ENCODE data around the gene KCTD10.

Gene KCTD10

DNA sequence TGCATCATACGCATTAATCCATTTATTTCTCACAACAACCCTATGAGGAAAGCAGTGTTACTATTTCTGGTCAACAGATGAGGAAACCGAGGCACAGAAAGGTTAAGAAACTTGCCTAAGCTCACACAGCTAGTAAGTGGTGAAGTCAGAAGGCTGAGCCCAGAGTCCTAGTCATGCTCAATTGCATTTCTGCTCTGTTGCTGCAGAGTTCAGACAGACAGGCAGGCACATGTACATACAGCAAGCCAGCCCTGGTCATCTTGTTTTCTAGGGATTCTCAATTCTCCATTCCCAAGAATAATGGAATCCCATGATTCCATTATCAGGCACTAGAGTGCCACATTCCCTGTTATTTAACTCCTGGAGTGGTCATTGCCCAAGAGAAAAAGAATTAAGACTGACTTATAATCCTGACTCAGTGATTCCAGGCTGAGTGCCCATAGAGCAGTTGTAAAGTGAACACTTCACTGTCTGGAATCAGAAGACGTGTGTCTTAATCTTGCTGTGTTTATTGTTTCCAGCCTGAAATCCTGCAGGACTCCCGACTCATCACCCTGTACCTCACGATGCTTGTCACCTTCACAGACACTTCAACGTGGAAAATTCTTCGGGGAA, 11.1 kb upstream of the KCTD10 start:
- no CpG with 5 or more reads among the region's 7 CpGs for WGBS (ENCODE audit: extremely low coverage, insufficient coverage, insufficient read length)
- no peak overlapping the region for H3K4ac ChIP-seq (ENCODE audit: low read depth, low read length)
- H3K4me3 ChIP-seq (ENCODE audit: low read depth, low read length) = no peak overlapping the region
- H3K79me2 ChIP-seq (ENCODE audit: control insufficient read depth, insufficient read depth, low read length, poor library complexity) = no peaks in the 10 kb centered on the region
- H3K9ac ChIP-seq (ENCODE audit: low read length) = no peak overlapping the region
- H3K27ac ChIP-seq (ENCODE audit: low read depth, low read length) = no peak overlapping the region
- no peak overlapping the region for H2BK120ac ChIP-seq (ENCODE audit: insufficient read depth, low read length, poor library complexity)
- H4K12ac ChIP-seq (ENCODE audit: low read depth, low read length) = no peak overlapping the region
- no peak overlapping the region for H2BK5ac ChIP-seq (ENCODE audit: low read depth, low read length, poor library complexity)
- H3K9me3 ChIP-seq (ENCODE audit: insufficient read depth, low read depth, low read length) = no peaks in the 10 kb centered on the region
- no peak overlapping the region for H4K8ac ChIP-seq (ENCODE audit: low read depth, low read length)
- no peak overlapping the region for H3K18ac ChIP-seq (ENCODE audit: low read length)
- no peak overlapping the region for H3K14ac ChIP-seq (ENCODE audit: low read length)
- H2BK12ac ChIP-seq (ENCODE audit: low read length) = no peak overlapping the region
- peaks cover 40 to 71% of the 10 kb centered on the region in 2 experiments for H3K36me3 ChIP-seq (ENCODE audit: control insufficient read depth in 1 of 2, insufficient read depth in 2 of 2, low read length in 2 of 2)
- H3K4me2 ChIP-seq (ENCODE audit: low read length) = no peak overlapping the region
- H3K4me1 ChIP-seq (ENCODE audit: control insufficient read depth in 1 of 2, insufficient read depth in 2 of 2, low read length in 2 of 2) = no peaks in the 10 kb centered on the region
- no peak overlapping the region for H2AK5ac ChIP-seq (ENCODE audit: low read length)
- no peaks in the 10 kb centered on the region for H3K27me3 ChIP-seq (ENCODE audit: insufficient read depth, low read length)
- H2AFZ ChIP-seq (ENCODE audit: insufficient read depth, low read length, poor library complexity) = no peak overlapping the region
- DNase-seq = no peak
- no peak overlapping the region for H4K91ac ChIP-seq (ENCODE audit: low read depth, low read length)
- no peak overlapping the region for H3K23ac ChIP-seq (ENCODE audit: low read length)
- H3K79me1 ChIP-seq (ENCODE audit: low read length) = no peaks in the 10 kb centered on the region

DNA sequence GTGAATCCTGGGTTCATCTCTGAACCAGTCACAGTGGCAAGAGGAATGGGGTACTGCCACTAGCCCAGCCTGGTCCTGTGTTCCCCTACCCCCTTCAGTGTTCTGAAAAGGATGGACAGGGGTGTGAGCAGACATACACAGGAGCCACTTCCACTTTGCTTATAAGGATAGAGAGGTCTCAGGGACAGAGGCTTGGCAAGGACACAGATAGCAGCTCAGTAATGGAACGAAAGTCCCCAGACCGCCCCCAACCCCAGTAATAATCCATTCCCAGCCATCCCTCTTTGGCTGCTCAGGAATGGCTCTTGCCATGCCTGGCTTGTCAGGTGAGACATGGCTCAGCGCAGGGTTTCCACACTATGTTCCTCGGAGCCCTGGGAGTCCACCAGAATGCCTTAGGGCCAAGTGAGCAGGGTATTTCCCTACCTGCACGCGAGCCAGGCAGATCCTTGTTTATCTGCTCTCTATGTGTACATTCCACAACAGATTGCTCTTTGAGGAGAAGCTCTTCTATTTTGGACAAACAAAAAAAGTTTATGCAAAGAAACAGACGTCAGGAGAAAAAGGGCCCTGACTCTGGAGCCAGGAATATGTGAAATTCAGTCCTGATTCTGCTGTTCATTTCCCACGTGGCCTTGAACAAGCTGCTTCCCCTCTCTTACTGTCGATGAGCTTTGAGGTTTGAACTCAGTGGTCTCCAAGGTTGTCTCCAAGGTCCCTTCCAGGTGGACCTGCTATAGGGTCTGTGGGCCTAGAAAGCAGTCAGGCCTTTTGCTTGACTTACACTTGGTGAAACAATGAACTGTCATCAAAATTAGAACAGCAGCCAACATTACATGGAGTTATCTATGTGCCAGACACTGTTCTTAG, 10.3 kb upstream of the KCTD10 start:
- H4K12ac ChIP-seq (ENCODE audit: low read depth, low read length) = no peak overlapping the region
- H3K79me2 ChIP-seq (ENCODE audit: control insufficient read depth, insufficient read depth, low read length, poor library complexity) = no peaks in the 10 kb centered on the region
- H3K27me3 ChIP-seq (ENCODE audit: insufficient read depth, low read length) = no peaks in the 10 kb centered on the region
- H3K14ac ChIP-seq (ENCODE audit: low read length) = no peak overlapping the region
- no peak overlapping the region for H2BK5ac ChIP-seq (ENCODE audit: low read depth, low read length, poor library complexity)
- H3K18ac ChIP-seq (ENCODE audit: low read length) = no peak overlapping the region
- H2BK12ac ChIP-seq (ENCODE audit: low read length) = no peak overlapping the region
- WGBS (ENCODE audit: extremely low coverage, insufficient coverage, insufficient read length) = no CpG with 5 or more reads among the region's 9 CpGs
- H3K4me2 ChIP-seq (ENCODE audit: low read length) = no peak overlapping the region
- DNase-seq = peak; percentile 87 to 91
- no peaks in the 10 kb centered on the region for H3K4me1 ChIP-seq (ENCODE audit: control insufficient read depth in 1 of 2, insufficient read depth in 2 of 2, low read length in 2 of 2)
- no peaks in the 10 kb centered on the region for H3K79me1 ChIP-seq (ENCODE audit: low read length)
- H4K8ac ChIP-seq (ENCODE audit: low read depth, low read length) = no peak overlapping the region
- H3K23ac ChIP-seq (ENCODE audit: low read length) = no peak overlapping the region
- H4K91ac ChIP-seq (ENCODE audit: low read depth, low read length) = no peak overlapping the region
- H2BK120ac ChIP-seq (ENCODE audit: insufficient read depth, low read length, poor library complexity) = no peak overlapping the region
- no peak overlapping the region for H2AK5ac ChIP-seq (ENCODE audit: low read length)
- peaks cover 37 to 69% of the 10 kb centered on the region in 2 experiments for H3K36me3 ChIP-seq (ENCODE audit: control insufficient read depth in 1 of 2, insufficient read depth in 2 of 2, low read length in 2 of 2)
- no peak overlapping the region for H3K4ac ChIP-seq (ENCODE audit: low read depth, low read length)
- H3K9me3 ChIP-seq (ENCODE audit: insufficient read depth, low read depth, low read length) = no peaks in the 10 kb centered on the region
- no peak overlapping the region for H2AFZ ChIP-seq (ENCODE audit: insufficient read depth, low read length, poor library complexity)
- no peak overlapping the region for H3K9ac ChIP-seq (ENCODE audit: low read length)
- H3K4me3 ChIP-seq (ENCODE audit: low read depth, low read length) = no peak overlapping the region
- H3K27ac ChIP-seq (ENCODE audit: low read depth, low read length) = no peak overlapping the region

DNA sequence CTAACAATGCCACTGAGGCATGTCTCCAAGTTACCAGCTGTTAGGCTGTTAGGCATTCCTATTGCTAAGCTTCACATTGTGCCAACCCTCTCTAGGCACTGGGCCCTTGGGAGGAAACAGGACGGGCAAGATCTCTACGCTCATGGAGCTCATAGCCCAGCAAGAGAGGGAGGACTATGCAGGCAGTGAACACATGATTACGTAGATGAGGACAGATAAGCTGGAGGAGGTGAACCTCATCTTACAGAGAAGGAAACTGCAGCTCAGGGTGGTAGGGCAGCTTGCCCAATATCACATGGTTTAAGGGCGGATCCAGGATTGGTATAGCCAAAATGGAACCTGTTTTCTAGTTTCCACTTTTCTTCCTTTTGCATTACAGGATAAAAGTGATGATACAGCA, 8.1 kb upstream of the KCTD10 start:
- no peak overlapping the region for H3K27ac ChIP-seq (ENCODE audit: low read depth, low read length)
- no peak overlapping the region for H2BK12ac ChIP-seq (ENCODE audit: low read length)
- no peak overlapping the region for H4K91ac ChIP-seq (ENCODE audit: low read depth, low read length)
- no peak overlapping the region for H3K18ac ChIP-seq (ENCODE audit: low read length)
- H3K14ac ChIP-seq (ENCODE audit: low read length) = no peak overlapping the region
- no peak overlapping the region for H2BK120ac ChIP-seq (ENCODE audit: insufficient read depth, low read length, poor library complexity)
- H3K79me1 ChIP-seq (ENCODE audit: low read length) = no peaks in the 10 kb centered on the region
- no peak overlapping the region for H2AK5ac ChIP-seq (ENCODE audit: low read length)
- H3K9me3 ChIP-seq (ENCODE audit: insufficient read depth, low read depth, low read length) = no peaks in the 10 kb centered on the region
- no peaks in the 10 kb centered on the region for H3K27me3 ChIP-seq (ENCODE audit: insufficient read depth, low read length)
- no CpG with 5 or more reads among the region's 4 CpGs for WGBS (ENCODE audit: extremely low coverage, insufficient coverage, insufficient read length)
- H3K4me2 ChIP-seq (ENCODE audit: low read length) = no peak overlapping the region
- peaks cover 37 to 58% of the 10 kb centered on the region in 2 experiments for H3K36me3 ChIP-seq (ENCODE audit: control insufficient read depth in 1 of 2, insufficient read depth in 2 of 2, low read length in 2 of 2)
- H4K8ac ChIP-seq (ENCODE audit: low read depth, low read length) = no peak overlapping the region
- DNase-seq = no peak
- H3K4me3 ChIP-seq (ENCODE audit: low read depth, low read length) = no peak overlapping the region
- no peak overlapping the region for H3K4ac ChIP-seq (ENCODE audit: low read depth, low read length)
- no peaks in the 10 kb centered on the region for H3K4me1 ChIP-seq (ENCODE audit: control insufficient read depth in 1 of 2, insufficient read depth in 2 of 2, low read length in 2 of 2)
- H2BK5ac ChIP-seq (ENCODE audit: low read depth, low read length, poor library complexity) = no peak overlapping the region
- H4K12ac ChIP-seq (ENCODE audit: low read depth, low read length) = no peak overlapping the region
- no peak overlapping the region for H2AFZ ChIP-seq (ENCODE audit: insufficient read depth, low read length, poor library complexity)
- H3K9ac ChIP-seq (ENCODE audit: low read length) = no peak overlapping the region
- H3K79me2 ChIP-seq (ENCODE audit: control insufficient read depth, insufficient read depth, low read length, poor library complexity) = no peaks in the 10 kb centered on the region
- no peak overlapping the region for H3K23ac ChIP-seq (ENCODE audit: low read length)

DNA sequence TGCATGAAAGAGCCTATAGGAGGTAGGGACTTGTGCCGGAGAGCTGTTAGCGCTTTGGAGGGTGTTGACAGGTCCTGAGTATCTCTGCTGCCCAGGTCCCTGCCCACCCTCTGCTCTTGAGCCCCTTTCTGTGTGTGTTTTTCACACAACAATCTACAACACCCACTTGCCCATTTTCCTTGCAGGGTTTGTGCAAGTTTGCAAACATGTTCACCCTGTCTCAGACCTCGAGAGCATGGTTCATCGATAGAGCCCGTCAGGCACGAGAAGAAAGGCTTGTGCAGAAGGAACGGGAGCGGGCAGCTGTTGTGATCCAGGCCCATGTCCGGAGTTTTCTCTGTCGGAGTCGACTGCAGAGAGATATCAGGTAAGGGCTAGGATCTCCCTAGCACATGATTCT, 6.2 kb upstream of the KCTD10 start:
- Histone ChIP-seq H3K14ac (ENCODE audit: low read length) (no peak overlapping the region), H3K23ac (ENCODE audit: low read length) (no peak overlapping the region), H3K4ac (ENCODE audit: low read depth, low read length) (no peak overlapping the region), H2BK120ac (ENCODE audit: insufficient read depth, low read length, poor library complexity) (no peak overlapping the region), H2BK12ac (ENCODE audit: low read length) (no peak overlapping the region), H3K79me2 (ENCODE audit: control insufficient read depth, insufficient read depth, low read length, poor library complexity) (no peaks in the 10 kb centered on the region), H4K8ac (ENCODE audit: low read depth, low read length) (no peak overlapping the region), H3K27me3 (ENCODE audit: insufficient read depth, low read length) (no peaks in the 10 kb centered on the region), H4K12ac (ENCODE audit: low read depth, low read length) (no peak overlapping the region), H3K79me1 (ENCODE audit: low read length) (no peaks in the 10 kb centered on the region), H3K9ac (ENCODE audit: low read length) (no peak overlapping the region), H2AFZ (ENCODE audit: insufficient read depth, low read length, poor library complexity) (no peak overlapping the region), H2BK5ac (ENCODE audit: low read depth, low read length, poor library complexity) (no peak overlapping the region), H3K4me3 (ENCODE audit: low read depth, low read length) (no peak overlapping the region), H4K91ac (ENCODE audit: low read depth, low read length) (no peak overlapping the region), H3K27ac (ENCODE audit: low read depth, low read length) (no peak overlapping the region), H3K4me2 (ENCODE audit: low read length) (no peak overlapping the region), H2AK5ac (ENCODE audit: low read length) (no peak overlapping the region), H3K18ac (ENCODE audit: low read length) (no peak overlapping the region), H3K4me1 (ENCODE audit: control insufficient read depth in 1 of 2, insufficient read depth in 2 of 2, low read length in 2 of 2) (peaks cover 2 to 4% of the 10 kb centered on the region in 2 experiments), H3K9me3 (ENCODE audit: insufficient read depth, low read depth, low read length) (no peaks in the 10 kb centered on the region), H3K36me3 (ENCODE audit: control insufficient read depth in 1 of 2, insufficient read depth in 2 of 2, low read length in 2 of 2) (peaks cover 23 to 41% of the 10 kb centered on the region in 2 experiments)
- WGBS (ENCODE audit: extremely low coverage, insufficient coverage, insufficient read length) = no CpG with 5 or more reads among the region's 11 CpGs
- DNase-seq = no peak

All from trophoblast cell (in vitro differentiated cells and primary cell).